C1 segment of cervical spinal cord (tissue), 14 donors: ENCODE measurements around the gene LRG1.

Experiments used
- DNase-seq, 14 donors: peaks; one replicate each; lab custom pipeline; 2025; lab: John Stamatoyannopoulos, UW

Gene LRG1

GRCh38 chr19:4494691-4495064 is 45.2 kb downstream of the LRG1 start:
- no peak for DNase-seq

DNA sequence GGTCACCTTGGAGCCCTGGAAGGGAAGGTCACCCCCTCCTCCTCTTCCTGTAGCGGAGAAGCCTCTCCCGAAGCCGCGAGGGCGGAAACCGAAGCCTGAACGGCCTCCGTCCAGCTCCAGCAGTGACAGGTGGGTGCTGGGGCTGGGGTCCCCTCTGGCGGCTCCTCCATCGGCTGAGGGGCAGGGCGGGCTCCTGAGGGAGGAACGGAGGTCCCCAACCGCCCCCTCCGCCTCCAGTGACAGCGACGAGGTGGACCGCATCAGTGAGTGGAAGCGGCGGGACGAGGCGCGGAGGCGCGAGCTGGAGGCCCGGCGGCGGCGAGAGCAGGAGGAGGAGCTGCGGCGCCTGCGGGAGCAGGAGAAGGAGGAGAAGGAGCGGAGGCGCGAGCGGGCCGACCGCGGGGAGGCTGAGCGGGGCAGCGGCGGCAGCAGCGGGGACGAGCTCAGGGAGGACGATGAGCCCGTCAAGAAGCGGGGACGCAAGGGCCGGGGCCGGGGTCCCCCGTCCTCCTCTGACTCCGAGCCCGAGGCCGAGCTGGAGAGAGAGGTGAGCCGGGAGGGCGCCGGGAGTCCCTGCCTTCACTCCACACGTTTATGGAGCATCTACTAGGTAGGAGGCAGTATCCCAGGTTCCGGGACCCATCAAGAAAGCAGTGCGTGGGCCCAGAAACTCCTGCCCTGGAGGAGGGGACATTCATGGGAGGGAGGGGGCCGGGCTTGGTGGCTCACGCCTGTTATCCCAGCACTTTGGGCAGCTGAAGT is 45.7 kb downstream of the LRG1 start:
- DNase-seq: no peak

GRCh38 chr19:4493104-4493928 is 46.5 kb downstream of the LRG1 start:
- no peak for DNase-seq

DNA sequence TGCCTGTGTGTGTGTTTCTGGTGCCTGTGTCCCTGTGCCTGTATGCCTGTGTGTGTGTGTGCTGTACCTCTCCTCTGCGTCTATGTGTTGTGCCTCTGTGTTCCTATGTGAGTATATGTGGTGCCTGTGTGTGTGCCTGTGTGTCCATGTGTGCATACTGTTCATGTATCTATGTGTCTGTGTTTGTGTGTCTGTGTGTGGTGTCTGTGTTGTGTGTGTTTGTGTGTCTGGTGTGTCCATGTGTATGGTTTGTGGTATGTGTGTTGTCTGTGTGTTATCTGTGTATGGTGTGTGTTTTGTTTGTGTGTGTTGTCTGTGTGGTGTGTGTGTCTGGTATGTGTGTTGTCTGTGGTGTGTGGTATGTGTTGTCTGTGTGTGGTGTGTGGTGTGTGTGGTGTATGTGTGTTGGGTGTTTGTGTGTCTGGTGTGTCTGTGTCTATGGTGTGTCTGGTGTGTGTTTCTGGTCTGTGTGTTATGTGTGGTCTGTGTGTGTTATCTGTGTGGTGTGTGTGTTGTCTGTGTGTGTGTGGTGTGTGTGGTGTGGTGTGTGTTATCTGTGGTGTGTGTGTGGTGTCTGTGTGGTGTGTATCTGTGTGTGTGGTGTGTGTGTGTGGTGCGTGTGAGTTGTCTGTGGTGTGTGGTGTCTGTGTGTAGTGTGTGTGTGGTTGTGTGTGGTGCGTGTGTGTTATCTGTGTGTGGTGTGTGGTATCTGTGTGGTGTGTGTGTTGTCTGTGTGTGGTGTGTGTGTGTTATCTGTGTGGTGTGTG is 47.3 kb downstream of the LRG1 start:
- DNase-seq: no peak

- DNase-seq: no peak
Observed at GRCh38 chr19:4491446-4491845, 48.4 kb downstream of the LRG1 start.

DNA sequence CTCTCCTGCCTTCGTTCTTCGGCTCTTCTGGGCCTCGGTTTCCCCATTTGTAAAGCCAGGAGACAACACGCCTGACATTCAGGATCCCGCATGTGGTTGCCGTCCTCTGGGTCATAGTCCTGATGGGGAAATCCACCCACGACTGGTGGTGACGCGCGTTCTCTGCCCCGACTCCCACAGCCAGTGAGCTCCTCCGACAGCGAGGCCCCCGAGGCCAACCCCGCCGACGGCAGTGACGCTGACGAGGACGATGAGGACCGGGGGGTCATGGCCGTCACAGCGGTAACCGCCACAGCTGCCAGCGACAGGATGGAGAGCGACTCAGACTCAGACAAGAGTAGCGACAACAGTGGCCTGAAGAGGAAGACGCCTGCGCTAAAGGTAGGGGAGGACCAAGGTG is 51.3 kb downstream of the LRG1 start:
- no peak for DNase-seq

GRCh38 chr19:4487572-4487971 is 52.3 kb downstream of the LRG1 start:
- DNase-seq: no peak
